Glomerular endothelial cell (primary cell): ENCODE measurements around the gene SLC44A1. TPM values are rescaled to one million over a fixed set of nuclear protein-coding genes. Genes with fewer than 3 reads are reported as not detected.
"Not testable (repeated sequence)": the region's sequence is repeated elsewhere in the genome, so short reads cannot be mapped to it uniquely, and the experiment has no call there.

Source experiments
- DNase-seq: peaks from one replicate; pipeline ENCODE4 v3.0.0-alpha.2; 2011; ENCODE audit warnings: low read depth, low spot score; ENCODE audit errors: extremely low read depth
- total RNA-seq: library from RNA; depleted of rRNA; stranded (reverse); fragments of >200 nt; gene quantifications from 2 replicates; pipeline ENCODE4 v1.2.3, GENCODE V29; 2015

Gene SLC44A1
- total RNA-seq, 1 donor from 2014 or later = 20.3 TPM

DNA sequence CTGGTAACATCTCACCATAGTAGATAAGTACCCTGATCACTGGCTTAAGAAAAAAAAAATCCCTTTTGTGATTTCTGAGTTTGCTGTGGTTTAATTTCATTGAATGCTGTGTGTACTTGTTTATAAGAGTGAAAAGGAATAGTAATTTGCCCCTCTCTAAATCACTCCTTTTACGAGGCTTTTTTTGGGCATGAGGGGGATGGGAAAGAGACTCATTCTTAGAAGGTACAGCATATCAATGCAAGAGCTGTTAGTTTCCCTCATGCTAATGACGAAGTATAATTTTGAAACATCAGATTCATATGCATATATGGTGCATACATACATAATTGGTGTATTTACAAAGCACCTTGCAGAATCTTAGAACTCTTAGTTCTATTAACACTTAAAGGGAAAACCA, 2.4 kb upstream of the SLC44A1 start:
- DNase-seq = no peak

DNA sequence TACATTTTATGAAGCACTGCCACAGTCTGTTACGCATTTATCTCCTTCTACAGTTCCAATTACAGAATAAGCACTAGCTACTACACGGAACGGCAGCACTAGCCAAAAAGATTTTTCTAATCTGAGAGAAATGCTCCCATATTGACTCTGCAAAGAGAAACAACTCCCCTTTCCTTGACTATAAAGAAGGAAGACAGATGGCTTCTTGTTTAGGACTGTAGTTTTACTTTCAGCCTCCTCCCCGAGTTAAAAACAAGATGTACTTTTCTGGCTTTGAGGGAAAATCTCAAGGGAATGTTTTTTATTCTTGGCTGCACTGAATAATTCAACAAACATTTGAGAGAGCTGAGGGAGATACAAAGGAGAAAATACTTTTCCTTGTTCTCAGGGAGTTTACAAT, 1.9 kb upstream of the SLC44A1 start:
- no peak for DNase-seq

DNA sequence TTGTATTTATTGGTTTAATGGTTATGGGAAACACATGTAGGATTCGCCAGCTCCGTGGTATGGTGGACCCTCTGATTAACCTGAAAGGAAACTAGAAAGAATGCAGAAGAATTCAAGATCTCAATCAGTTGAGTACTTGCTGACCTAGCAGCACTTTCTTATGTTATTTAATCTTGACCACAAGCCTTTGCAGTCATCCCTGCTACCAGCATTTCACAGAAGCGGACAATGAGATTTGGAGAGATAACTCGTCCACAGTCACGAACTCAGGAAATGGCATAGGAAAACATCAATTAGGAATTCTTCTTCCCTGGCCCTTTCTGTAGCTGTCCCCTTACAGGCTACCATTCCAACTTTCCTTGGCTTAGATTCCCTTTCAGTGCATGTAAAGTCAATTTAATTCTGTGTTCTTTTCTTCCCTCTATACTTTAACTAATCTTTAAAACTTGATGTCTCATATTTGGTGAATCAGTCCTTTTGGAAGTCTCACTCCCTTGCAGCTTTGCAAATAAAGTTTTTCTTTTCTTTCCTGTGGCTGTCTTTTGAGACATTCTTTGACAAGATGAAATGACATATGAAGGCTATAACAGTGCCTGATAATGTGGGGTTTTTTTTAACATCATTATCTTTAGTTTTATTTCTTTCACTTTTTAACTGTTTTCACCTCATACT, 1.3 kb upstream of the SLC44A1 start:
- peak; percentile 48 for DNase-seq

DNA sequence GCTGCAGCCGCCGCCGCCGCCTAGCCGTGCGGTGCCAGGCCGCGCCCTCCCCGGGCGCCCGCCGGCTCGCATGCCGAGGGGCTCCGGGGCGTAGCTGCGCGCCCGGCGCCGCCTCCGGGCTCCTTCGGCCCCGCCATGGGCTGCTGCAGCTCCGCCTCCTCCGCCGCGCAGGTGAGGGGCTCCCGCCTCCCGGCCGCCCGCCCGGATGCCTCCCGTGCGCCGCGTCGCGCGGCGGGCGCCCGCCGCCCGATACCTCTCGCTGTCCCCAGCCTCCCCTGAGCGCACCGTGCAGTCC, 230 bp downstream of the SLC44A1 start:
- no peak for DNase-seq

DNA sequence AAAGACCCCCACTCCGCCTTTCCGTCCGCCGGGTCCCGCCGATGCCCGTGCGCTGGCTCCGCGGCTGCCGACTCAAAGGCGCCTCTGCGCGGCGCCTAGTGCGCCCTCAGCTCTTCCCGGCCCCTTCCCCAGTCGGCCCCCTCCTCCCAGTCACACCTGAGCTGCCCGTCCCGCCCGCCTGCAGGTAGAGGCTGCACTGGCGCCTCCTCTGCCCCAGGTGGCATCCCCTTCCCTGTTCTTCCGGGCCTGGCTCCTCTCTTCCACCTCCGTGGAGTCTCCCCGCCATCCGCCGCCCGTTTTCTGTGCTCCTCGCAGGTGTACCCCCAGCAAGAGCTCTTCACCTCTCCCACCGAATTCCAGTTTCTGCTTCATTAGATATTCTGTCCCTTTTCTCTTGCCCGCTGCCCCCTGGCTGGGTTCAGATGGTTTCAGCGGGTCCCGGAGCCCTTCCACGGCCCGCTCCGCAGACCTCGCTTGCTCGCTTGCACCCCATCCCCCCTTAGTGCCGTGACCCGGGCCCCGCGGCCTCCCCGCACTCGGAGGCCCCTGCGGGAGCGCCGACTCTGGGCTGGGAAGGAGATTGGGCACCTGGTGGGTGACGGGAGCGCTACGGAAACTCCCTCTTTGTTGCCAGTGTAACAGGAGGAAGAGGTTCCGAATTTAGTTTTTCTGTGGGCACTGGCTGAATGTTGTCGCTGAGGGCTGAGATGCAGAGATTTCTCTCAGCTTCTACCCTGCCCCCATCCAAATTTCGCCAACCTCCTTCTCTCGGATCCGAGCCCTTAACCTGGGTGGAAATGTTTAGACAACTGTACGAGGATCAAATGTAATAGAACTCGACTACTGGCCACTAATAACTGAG, 809 bp downstream of the SLC44A1 start:
- DNase-seq = no peak

DNA sequence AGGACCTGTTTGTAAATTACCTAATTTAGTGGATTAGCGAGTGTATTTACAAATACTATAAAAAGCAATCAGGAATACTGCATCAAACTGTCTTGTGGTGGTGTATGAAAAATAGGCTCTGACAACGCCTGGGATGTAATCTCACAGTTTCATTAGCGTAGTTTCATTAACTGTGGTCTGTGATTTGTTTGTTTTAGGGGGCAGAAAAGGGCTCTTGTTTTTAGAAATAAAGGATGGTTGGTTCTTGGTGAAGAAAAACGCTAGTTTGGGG, 1.4 kb downstream of the SLC44A1 start:
- no peak for DNase-seq

DNA sequence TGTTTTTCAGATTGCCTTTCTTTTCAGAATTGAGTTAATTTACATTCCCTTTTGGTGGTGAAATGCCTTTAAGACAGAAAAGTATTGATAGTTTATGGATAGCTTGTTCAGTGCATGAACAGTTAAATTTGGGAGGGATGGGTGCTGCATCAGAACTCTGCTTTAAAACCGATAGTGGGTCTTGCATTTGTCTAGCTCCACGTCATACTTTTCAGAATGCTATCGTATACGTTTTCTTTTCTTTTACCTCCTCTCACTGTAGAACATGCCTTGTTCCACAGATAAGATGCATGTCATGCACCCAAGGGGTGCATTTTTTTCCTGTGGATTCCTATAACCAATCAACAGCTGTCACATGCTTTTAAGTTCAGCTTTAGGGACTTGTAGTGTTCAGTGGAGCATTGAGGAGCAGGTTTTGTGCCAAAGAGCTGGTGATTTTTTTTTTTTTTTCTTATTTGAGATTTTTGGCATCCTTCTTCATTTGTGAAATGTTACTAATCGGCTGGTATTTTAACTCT, 2.3 kb downstream of the SLC44A1 start:
- no peak for DNase-seq

DNA sequence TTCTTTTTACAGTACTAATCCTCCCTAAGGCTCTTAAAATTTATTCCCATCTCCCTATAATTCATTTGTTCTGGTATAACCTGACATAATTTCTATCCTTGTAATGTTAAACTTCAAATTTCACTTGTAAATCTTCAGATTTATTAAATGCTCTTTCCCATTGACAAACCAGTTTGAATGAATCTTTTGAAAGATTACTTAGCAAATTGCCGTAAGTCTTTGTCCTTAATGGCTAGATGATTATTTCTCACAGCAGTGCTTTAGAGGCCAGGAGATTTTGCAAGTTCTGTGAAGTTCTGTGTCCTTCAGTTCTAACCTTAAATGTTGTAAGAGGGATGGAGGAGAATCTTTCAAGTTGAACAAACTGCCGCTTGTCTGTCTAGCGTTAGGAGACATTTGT, 4.2 kb downstream of the SLC44A1 start:
- DNase-seq = no peak

DNA sequence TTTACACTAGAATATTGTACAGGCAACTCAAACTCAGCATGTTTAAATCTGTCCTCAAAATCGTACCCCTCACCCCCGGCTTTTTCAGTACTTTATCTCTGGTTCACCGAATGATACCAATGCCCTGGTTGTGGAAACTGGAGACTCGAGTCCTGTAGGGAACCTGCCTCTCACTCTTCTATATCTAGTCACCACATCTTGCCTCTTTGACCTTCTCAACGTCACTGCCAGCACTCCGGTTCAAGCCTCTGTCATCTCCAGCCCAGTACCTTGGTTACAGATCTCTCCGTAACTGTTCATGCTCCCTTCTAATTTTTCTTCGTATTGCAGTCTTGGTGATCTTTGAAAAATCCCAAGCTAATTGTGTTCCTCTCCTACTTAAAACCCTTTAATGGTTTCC, 6.7 kb downstream of the SLC44A1 start:
- no peak for DNase-seq

DNA sequence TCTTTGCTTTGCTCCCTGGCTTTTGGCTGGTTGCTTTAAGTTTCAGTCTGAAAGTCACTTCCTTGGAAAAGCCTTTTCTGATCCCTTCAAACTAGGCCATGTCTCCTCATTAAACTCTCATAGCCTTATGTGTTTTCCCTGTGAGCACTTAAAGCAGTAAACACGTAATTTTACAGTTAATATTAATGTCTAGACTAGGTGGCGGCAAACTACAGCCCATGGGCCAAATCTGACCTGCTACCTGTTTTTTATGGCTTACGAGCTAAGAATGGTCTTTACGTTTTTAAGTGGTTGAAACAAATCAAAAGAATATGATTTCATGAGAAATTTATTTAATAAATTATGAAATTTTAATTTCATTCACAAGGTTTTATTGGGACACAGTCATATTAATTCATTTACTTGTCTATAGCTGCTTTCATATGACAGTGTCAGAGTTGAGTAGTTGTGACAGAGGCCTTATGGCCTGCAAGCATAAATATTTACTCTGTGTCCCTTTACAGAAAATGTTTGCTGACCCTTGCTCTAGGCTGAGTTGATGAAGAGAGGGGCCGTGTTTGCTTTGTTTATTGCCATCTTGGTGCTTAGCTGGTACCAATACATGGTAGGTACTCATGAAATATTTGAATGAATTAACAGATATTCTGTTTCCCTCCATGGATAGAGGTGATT, 7.4 kb downstream of the SLC44A1 start:
- no peak for DNase-seq

DNA sequence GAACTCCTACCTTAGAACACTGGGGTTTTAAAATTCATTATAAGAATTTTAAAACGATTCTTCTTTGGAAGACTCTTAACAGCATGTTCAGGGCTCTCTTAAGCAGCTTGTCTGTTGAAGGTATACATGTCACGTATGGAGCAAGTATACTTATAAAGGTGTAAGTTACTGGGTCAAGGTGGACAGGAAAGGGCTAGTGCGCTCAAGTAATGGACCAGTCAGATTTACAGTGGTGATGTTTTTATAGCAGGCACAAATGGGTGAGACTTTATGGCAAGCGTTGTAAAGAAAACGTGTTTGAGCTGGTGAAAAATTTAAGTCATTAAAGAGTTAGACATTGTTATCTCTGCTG, 7.9 kb downstream of the SLC44A1 start:
- no peak for DNase-seq

DNA sequence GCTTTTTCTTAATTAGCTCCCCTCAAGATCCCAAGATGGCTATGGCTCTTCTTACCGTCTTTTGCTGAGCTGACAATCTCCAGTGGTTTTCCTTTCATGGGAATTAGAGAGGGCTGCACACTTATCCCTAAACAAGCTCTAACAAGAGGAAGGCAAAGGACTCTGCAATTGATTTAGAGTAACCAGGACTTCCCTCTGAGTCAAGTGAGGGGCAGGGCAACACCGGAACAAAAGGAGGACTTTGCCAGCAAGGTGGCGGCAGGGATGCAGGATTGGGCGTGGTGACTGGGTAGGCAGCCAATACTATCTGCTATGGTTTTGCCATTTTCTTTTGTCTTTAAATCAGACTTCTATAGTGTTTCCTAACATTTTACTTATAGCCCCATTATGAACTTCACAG, 9.8 kb downstream of the SLC44A1 start:
- no peak for DNase-seq

DNA sequence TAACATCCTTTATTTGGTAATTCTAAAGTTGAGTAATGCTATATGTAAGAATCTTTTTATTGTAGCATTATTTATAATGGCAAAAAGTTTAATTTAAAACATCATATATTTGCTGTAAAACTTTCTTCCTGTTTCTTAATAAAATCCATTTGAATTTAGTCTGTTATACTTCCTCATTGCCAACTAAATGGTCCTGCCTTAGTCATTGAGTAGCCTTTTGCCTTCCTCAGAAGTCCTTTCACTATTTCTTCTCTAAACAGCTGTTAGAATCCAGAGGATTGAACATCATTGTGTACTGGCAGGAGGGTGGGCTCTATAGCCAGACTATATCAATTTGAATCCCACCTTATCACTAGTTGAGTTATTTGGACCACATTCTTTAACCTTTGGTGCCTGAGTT, 11.0 kb downstream of the SLC44A1 start:
- DNase-seq = no peak

DNA sequence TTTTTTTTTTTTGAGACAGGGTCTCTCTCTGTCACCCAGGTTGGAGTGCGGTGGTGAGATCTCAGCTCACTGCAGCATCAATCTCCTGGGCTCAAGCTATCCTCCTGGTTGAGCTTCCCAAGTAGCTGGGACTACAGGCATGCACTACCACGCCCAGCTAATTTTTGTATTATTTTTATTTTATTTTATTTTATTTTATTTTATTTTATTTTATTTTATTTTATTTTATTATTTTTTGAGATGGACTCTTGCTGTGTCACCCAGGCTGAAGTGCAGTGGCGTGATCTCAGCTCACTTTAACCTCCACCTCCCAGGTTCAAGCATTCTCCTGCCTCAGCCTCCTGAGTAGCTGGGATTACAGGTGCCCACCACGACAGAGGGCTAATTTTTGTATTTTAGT, 12.1 kb downstream of the SLC44A1 start:
- DNase-seq = not testable (repeated sequence)

DNA sequence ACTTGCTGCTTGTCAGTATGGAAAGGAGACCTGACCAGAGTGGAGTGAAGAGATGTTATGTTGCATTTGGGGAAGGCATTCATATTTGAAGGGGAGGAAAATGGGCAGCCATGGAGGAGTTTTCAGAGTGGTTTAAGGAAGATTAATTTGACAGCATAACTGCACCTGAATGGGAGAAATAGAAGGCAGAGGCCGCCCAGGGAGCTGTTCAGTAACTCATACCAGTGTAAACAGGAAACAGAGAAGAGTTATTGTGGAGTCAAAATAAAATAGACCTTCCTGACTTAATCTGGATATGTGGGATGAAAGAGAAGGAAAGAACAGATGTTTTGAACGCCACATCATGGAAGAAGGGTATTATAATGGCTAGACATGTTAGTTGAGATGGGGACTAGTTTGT, 13.4 kb downstream of the SLC44A1 start:
- no peak for DNase-seq

DNA sequence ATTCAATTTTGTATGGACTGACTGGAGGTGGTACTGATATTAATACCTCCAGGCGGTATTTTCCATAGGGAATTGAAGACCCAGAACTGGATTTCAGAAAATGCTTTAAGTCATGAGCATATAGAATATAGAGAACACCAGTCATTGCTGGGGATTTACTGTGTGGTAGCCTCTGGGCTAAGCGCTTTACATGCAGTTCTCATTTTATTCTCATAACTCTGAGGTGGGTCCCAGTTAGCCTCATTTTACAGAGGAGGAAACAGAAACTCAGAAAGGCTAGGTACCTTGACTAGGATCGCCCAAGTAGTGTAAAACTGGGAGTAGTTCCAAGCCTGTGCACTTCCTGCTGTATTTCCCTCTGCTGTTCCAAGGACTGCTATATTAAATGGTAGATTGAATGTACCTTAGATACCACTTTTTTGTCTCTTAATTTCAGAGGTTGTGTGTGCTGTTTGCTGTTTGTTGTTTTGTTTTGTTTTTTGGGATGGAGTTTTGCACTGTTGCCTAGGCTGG, 13.8 kb downstream of the SLC44A1 start:
- no peak for DNase-seq

DNA sequence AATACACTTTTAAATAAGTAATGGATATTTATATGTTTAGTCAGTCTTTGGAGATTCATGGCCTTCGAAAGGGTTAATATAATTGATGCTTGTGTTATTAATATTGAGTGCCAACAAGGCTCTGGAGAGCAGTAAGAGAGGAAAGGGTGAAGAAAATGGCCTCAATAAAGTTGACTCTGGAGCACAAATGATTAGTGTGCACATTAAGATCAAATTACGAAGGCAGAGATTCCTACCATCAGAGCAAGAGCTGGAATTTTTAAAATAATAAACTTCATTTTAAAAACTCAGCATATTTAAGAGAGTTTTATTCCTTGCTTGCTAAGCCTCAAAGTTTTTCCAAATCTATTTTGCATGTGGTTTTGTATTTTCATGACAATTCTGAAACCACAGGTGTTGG, 14.8 kb downstream of the SLC44A1 start:
- DNase-seq = no peak

DNA sequence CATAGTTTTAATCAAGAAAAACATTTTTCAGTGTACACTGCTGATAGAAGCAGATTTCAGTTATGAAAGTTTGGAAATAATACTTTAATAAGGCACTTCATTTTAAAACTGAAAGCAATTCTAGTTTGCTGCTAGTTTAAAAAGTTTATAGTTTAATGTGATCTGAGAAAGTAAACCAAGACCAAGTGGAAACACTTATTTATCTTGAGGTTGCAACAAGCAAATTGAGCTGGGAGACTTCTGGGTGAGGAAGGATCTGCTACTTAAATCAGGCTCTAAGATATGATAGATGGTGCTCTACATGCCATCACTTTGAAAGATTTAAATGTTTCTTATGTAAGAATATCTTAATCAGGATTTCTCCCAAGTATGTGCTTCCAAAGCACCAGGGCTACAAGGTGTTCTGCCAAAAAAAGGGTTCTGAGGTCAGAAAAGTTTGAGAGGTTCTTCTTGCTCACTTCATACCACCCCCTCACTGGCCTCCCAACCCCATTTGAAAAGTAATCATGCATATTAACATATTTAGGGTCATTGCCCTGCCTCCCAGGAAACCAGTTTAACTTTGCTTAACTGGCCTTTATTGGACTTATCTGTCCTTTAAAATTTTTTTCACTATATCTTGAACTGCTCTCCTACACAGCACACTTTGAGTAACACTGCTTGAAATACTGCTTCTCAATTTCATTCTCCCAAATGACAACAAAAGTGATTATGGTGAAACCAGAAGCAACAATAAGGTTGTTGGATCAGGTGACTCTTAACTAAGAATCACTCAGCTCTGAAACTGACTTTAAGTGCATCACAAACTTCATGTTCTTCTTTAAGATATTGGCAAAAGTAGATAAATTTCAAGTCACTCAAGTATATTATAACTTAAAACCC, 15.5 kb downstream of the SLC44A1 start:
- no peak for DNase-seq

DNA sequence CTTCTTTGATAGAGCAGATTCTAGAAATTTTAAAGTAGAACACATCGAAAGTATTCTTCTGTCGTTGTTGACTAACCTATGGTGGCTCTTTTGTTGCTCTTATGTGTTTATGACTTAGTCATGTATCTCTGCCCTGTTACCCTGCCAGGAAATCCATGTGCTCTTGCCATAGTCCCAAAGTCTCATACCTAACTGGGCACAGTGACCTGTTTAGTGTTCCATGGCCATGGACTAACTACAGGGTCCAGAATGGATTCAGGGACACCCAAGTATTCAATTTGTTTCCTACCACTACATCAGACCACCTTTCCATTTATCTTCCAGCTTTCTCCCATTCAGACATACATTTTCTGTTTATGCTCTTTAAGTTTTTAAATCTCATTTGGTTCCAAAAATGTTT, 18.0 kb downstream of the SLC44A1 start:
- no peak for DNase-seq

DNA sequence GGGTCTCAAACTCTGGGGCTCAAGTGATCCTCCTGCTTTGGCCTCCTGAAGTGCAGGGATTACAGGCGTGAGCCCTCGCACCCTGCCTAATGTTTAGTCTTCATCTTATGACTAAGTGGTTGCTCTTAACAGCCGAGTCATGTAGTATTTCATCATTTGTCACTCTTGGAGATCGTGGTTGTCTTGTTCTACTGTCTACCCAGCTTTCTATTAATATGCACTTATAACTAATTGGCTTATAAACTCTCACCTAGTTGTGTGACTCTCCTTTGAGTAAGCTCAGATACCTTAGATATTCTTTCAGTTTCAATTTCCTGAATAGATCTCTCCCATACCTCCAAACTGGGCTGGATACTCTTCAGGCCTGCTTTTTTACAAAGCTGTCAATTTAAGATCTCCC, 19.9 kb downstream of the SLC44A1 start:
- DNase-seq = no peak

DNA sequence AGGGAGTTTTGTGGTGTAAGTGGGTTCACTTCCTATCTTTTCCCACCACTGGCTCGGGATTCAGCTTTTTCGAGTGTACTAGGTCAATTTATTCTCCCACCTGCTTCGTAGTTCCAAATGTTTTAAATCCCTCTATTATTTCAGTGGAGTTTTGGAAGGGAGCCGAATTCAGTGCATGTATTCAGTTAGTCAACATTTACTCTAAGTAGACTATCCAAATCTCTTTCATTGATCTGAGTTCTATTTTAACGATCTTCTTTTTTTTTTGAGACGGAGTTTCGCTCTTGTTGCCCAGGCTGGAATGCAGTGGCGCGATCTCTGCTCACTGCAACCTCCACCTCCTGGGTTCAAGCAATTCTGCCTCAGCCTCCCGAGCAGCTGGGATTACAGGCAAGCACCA, 23.8 kb downstream of the SLC44A1 start:
- DNase-seq = not testable (repeated sequence)
